OCI-LY7 (cell line): ENCODE data around the gene FNDC1. TPM values are rescaled to one million over a fixed set of nuclear protein-coding genes. Genes with fewer than 3 reads are reported as not detected.
"Not testable (repeated sequence)": the region's sequence is repeated elsewhere in the genome, so short reads cannot be mapped to it uniquely, and the experiment has no call there.

ENCODE experiments used
- BruUV-seq: library from RNA; stranded (reverse); fragments of 400-500 nt; replicated peaks from 2 replicates; lab custom pipeline; 2021; lab: Mats Ljungman, UMichigan
- CTCF ChIA-PET: fragments of 300-600 bp; sonication (Branson Sonifier 250); formaldehyde crosslinking; loops from one replicate; lab custom pipeline; 2022; ENCODE audit warnings: antibody characterized with exemption; ENCODE audit not compliant: unreplicated experiment; lab: Charles Lee
- POLR2A ChIA-PET: fragments of 300-600 bp; sonication (Branson Sonifier 250); formaldehyde crosslinking; loops from one replicate; lab custom pipeline; 2022; ENCODE audit warnings: antibody characterized with exemption; lab: Charles Lee
- DNase-seq: peaks from one replicate; pipeline ENCODE4 v3.0.0-alpha.2; 2015; ENCODE audit warnings: low spot score
- H2AFZ ChIP-seq: fragments of 200-600 bp; sonication (generic), shearing (Covaris generic); 2 replicates; pipeline ENCODE4 v1.6.1; 2014; ENCODE audit warnings: mild to moderate bottlenecking, antibody characterized with exemption, low read length, moderate library complexity
- H3K27ac ChIP-seq: fragments of 200-600 bp; sonication (generic); 2 replicates; pipeline ENCODE4 v1.5.1; 2014; ENCODE audit warnings: mixed run types, low read depth, mild to moderate bottlenecking, moderate library complexity, low read length, inconsistent platforms; ENCODE audit not compliant: poor library complexity, severe bottlenecking
- H3K36me3 ChIP-seq: fragments of 200-600 bp; sonication (generic); 2 replicates; pipeline ENCODE4 v1.6.1; 2014; ENCODE audit warnings: mild to moderate bottlenecking, antibody characterized with exemption, low read length, moderate library complexity, mixed read lengths; ENCODE audit not compliant: insufficient read depth
- H3K4me1 ChIP-seq: fragments of 200-600 bp; sonication (generic); 2 replicates; pipeline ENCODE4 v1.5.1; 2014; ENCODE audit warnings: mild to moderate bottlenecking, low read length; ENCODE audit not compliant: insufficient read depth, poor library complexity, severe bottlenecking
- H3K4me2 ChIP-seq: fragments of 200-600 bp; sonication (generic); 2 replicates; pipeline ENCODE4 v1.6.1; 2014; ENCODE audit warnings: mild to moderate bottlenecking, low read length
- H3K4me3 ChIP-seq: fragments of 200-600 bp; sonication (generic); 2 replicates; pipeline ENCODE4 v1.5.1; 2014; ENCODE audit warnings: mild to moderate bottlenecking, low read depth, low read length; ENCODE audit not compliant: poor library complexity, severe bottlenecking
- H3K79me2 ChIP-seq: fragments of 200-600 bp; sonication (generic); 2 replicates; pipeline ENCODE4 v1.6.1; 2016; ENCODE audit warnings: low read depth, mild to moderate bottlenecking, low read length, moderate library complexity, mixed read lengths; ENCODE audit not compliant: insufficient read depth
- H3K9me2 ChIP-seq: fragments of 200-600 bp; sonication (generic); 2 replicates; pipeline ENCODE4 v1.6.1; 2016; ENCODE audit warnings: mild to moderate bottlenecking, low read length, mixed read lengths; ENCODE audit not compliant: insufficient read depth
- H3K9me3 ChIP-seq: fragments of 200-600 bp; sonication (generic); 2 replicates; pipeline ENCODE4 v1.6.1; 2014; ENCODE audit warnings: mild to moderate bottlenecking, mixed run types, low read length, mixed read lengths
- H4K20me1 ChIP-seq: fragments of 200-600 bp; sonication (generic); 2 replicates; pipeline ENCODE4 v1.6.1; 2014; ENCODE audit warnings: mild to moderate bottlenecking, antibody characterized with exemption, low read length, moderate library complexity, mixed read lengths; ENCODE audit not compliant: insufficient read depth
- CTCF ChIP-seq: fragments of 200-600 bp; sonication (generic); conservative IDR thresholded peaks from 2 replicates; pipeline ENCODE4 v1.5.1; 2014; ENCODE audit warnings: mild to moderate bottlenecking, antibody characterized with exemption, low read length, moderate library complexity, mixed read lengths
- EZH2phosphoT487 ChIP-seq: fragments of 200-600 bp; sonication (generic); IDR thresholded peaks from 2 replicates; pipeline ENCODE4 v1.6.1; 2018; ENCODE audit warnings: low read depth, borderline replicate concordance, mild to moderate bottlenecking, mixed run types, antibody characterized with exemption, low read length, moderate library complexity, mixed read lengths
- intact Hi-C: fragments of 100-400 bp; cut with micrococcal nuclease; formaldehyde crosslinking; loops from one replicate; pipeline ENCODE4 v1.10.0; 2022; ENCODE audit not compliant: unreplicated experiment
- total RNA-seq, 2 experiments: library from RNA; depleted of rRNA in 1 of 2; stranded (reverse); fragments of >200 nt in 1 of 2; shearing (Covaris generic) in 1 of 2; gene quantifications; 2 replicates each; pipeline ENCODE4 v1.2.3, GENCODE V29; 2014 to 2022

Gene FNDC1
- total RNA-seq, 2 experiments from 2014 or later, result 0.16 to 19.9 TPM

DNA sequence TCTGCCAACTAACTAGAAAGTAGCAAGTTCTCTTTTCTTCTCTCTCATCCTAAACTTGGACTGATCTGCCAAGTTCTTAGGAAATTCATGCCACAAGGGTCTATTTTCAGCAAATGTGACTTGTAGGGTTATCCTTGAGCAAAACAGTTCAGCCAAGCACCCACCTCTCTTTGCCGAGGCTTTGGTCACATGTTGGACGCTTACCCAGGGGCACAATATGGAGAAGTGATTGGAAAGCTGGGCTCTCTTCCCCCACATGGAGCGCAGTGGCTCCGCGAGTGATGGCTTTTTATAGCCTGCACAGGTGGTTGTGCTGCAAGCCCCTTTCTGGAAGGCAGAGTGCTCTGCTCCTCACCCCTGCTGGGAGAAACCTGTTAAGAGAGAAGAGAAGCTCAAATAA lies 47.7 kb upstream of the FNDC1 start:
- Histone ChIP-seq H3K9me3 (peaks cover 11% of the 10 kb centered on the region; the same call in 1 of the 2 replicates), H3K36me3 (no peaks in the 10 kb centered on the region; the same call in 1 of the 2 replicates), H3K4me1 (peaks cover 73% of the 10 kb centered on the region), H3K9me2 (no peaks in the 10 kb centered on the region), H3K27ac (no peak overlapping the region), H3K79me2 (no peaks in the 10 kb centered on the region), H3K4me2 (no peak overlapping the region), H2AFZ (peak overlapping the region; percentile 46; the same call in 1 of the 2 replicates), H3K4me3 (no peak overlapping the region), H4K20me1 (no peaks in the 10 kb centered on the region)
- intact Hi-C loops, result no loop called here
- no peak for DNase-seq
- BruUV-seq, result no TSS peak
- CTCF ChIA-PET, result no interaction called here
- TF ChIP-seq EZH2phosphoT487 (no peak), CTCF (no peak)
- POLR2A ChIA-PET, result interaction anchor here (1.1 to 1.9 kb wide), 3 partner anchors 10 to 82 kb away, joined by 3 to 5 read pairs (median 3); no protein-coding TSS in a partner anchor

DNA sequence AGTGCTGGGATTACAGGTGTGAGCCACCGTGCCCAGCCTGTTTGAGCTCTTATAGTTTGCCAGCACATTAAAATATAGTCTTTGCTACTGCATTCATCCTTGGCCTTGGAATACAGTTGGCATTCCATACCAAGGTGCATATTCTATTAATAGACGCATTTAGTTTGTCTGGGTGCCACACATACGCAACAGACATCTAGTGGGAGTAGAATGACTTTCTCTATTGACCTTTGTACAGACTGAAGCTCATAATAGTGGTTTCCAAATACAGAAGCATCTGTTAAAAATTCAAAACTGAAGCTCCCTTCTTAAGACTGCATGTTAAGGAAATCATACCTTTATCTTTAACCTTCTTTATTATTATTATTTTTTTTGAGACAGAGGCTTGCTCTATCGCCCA lies 46.7 kb upstream of the FNDC1 start:
- H3K9me3 ChIP-seq, result peaks cover 11% of the 10 kb centered on the region; the same call in 1 of the 2 replicates
- no peak overlapping the region for H3K27ac ChIP-seq
- H3K79me2 ChIP-seq, result no peaks in the 10 kb centered on the region
- ChIA-PET POLR2A (interaction anchor here (0.6 to 1.5 kb wide), 3 partner anchors 17 to 360 kb away, joined by 3 read pairs; no protein-coding TSS in a partner anchor), CTCF (no interaction called here)
- H2AFZ ChIP-seq, result no peak overlapping the region
- H3K36me3 ChIP-seq, result no peaks in the 10 kb centered on the region; the same call in 1 of the 2 replicates
- no peak overlapping the region for H3K4me2 ChIP-seq
- DNase-seq, result no peak
- no peak for TF ChIP-seq CTCF
- no peaks in the 10 kb centered on the region for H4K20me1 ChIP-seq
- intact Hi-C loops, result no loop called here
- H3K4me3 ChIP-seq, result no peak overlapping the region
- H3K9me2 ChIP-seq, result no peaks in the 10 kb centered on the region
- peaks cover 72% of the 10 kb centered on the region for H3K4me1 ChIP-seq
- no TSS peak for BruUV-seq

- H4K20me1 ChIP-seq, H3K4me3 ChIP-seq, BruUV-seq, H3K9me2 ChIP-seq, H2AFZ ChIP-seq, intact Hi-C loops, CTCF ChIA-PET, H3K36me3 ChIP-seq, H3K79me2 ChIP-seq, H3K4me2 ChIP-seq, H3K27ac ChIP-seq, POLR2A ChIA-PET, DNase-seq: not testable (repeated sequence)
- Histone ChIP-seq H3K4me1 (peaks cover 72% of the 10 kb centered on the region), H3K9me3 (peaks cover 11% of the 10 kb centered on the region; the same call in 1 of the 2 replicates)
Measured at GRCh38 chr6:159123831-159124230, 45.4 kb upstream of the FNDC1 start.
